ENCODE measurements around the gene DMAC2. TPM values are rescaled to one million over a fixed set of nuclear protein-coding genes. Genes with fewer than 3 reads are reported as not detected.

The DMAC2 gene
- total RNA-seq, 1 donor from 2014 or later, result 63.7 TPM

GRCh38 chr19:41445575-41445974 lies 5.9 kb upstream of the DMAC2 start:
- TF ChIP-seq CTCF (IDR thresholded peaks at IDR 0.05; ENCODE audit: insufficient read depth, low read length, poor library complexity, severe bottlenecking), result no peak
- H3K4me3 ChIP-seq (ENCODE audit: low read depth, low read length), result no peak overlapping the region
- DNase-seq (ENCODE audit: low read depth), result no peak
- peaks cover 2% of the 10 kb centered on the region for H3K27me3 ChIP-seq (ENCODE audit: control insufficient read depth, insufficient read depth, low read length)
- no peaks in the 10 kb centered on the region for H3K36me3 ChIP-seq (ENCODE audit: control insufficient read depth, insufficient read depth, low read length)

GRCh38 chr19:41443813-41444455 lies 4.2 kb upstream of the DMAC2 start:
- Histone ChIP-seq H3K4me3 (ENCODE audit: low read depth, low read length) (no peak overlapping the region), H3K27me3 (ENCODE audit: control insufficient read depth, insufficient read depth, low read length) (no peaks in the 10 kb centered on the region), H3K36me3 (ENCODE audit: control insufficient read depth, insufficient read depth, low read length) (no peaks in the 10 kb centered on the region)
- TF ChIP-seq CTCF (IDR thresholded peaks at IDR 0.05; ENCODE audit: insufficient read depth, low read length, poor library complexity, severe bottlenecking), result no peak
- DNase-seq (ENCODE audit: low read depth), result no peak

- DNase-seq (ENCODE audit: low read depth), result no peak
- TF ChIP-seq CTCF (IDR thresholded peaks at IDR 0.05; ENCODE audit: insufficient read depth, low read length, poor library complexity, severe bottlenecking), result no peak
- Histone ChIP-seq H3K4me3 (ENCODE audit: low read depth, low read length) (no peak within 1 kb of the TSS), H3K27me3 (ENCODE audit: control insufficient read depth, insufficient read depth, low read length) (no peaks in the 10 kb centered on the region), H3K36me3 (ENCODE audit: control insufficient read depth, insufficient read depth, low read length) (no peaks in the 10 kb centered on the region)
These were observed 3.0 kb upstream of the DMAC2 start, which contains the start of gene ERICH4 for GRCh38 chr19:41442473-41443355. ERICH4 (plus strand) TSS chr19:41443156; CDS start chr19:41443170, 14 bp downstream.

GRCh38 chr19:41441321-41441945 lies 1.7 kb upstream of the DMAC2 start:
- Histone ChIP-seq H3K4me3 (ENCODE audit: low read depth, low read length) (no peak overlapping the region), H3K36me3 (ENCODE audit: control insufficient read depth, insufficient read depth, low read length) (peaks cover 1% of the 10 kb centered on the region), H3K27me3 (ENCODE audit: control insufficient read depth, insufficient read depth, low read length) (no peaks in the 10 kb centered on the region)
- no peak for TF ChIP-seq CTCF (IDR thresholded peaks at IDR 0.05; ENCODE audit: insufficient read depth, low read length, poor library complexity, severe bottlenecking)
- no peak for DNase-seq (ENCODE audit: low read depth)

- no peak overlapping the region for H3K4me3 ChIP-seq (ENCODE audit: low read depth, low read length)
- H3K36me3 ChIP-seq (ENCODE audit: control insufficient read depth, insufficient read depth, low read length), result peaks cover 1% of the 10 kb centered on the region
- TF ChIP-seq CTCF (IDR thresholded peaks at IDR 0.05; ENCODE audit: insufficient read depth, low read length, poor library complexity, severe bottlenecking), result no peak
- no peaks in the 10 kb centered on the region for H3K27me3 ChIP-seq (ENCODE audit: control insufficient read depth, insufficient read depth, low read length)
- no peak for DNase-seq (ENCODE audit: low read depth)
These were observed 1.7 kb downstream of the DMAC2 start for GRCh38 chr19:41437944-41438574.

All from kidney epithelial cell (primary cell).